GM18502 (cell line): Measurements from ENCODE around the gene PI16.
"Not testable (repeated sequence)": the region's sequence is repeated elsewhere in the genome, so short reads cannot be mapped to it uniquely, and the experiment has no call there.

ENCODE experiments used
- ATAC-seq: cut with Tn5 transposase; IDR thresholded peaks from one replicate; pipeline ENCODE4 v1.9.1; 2021; ENCODE audit warnings: mild to moderate bottlenecking; ENCODE audit not compliant: unreplicated experiment, poor library complexity

PI16 gene

GRCh38 chr6:36928547-36928918 lies 26.0 kb upstream of the PI16 start:
- ATAC-seq, result no peak

- no peak for ATAC-seq
Observed at GRCh38 chr6:36929152-36929551, 25.4 kb upstream of the PI16 start.

GRCh38 chr6:36929607-36930006 lies 24.9 kb upstream of the PI16 start:
- no peak for ATAC-seq

GRCh38 chr6:36930483-36930882 lies 24.1 kb upstream of the PI16 start:
- no peak for ATAC-seq

GRCh38 chr6:36933102-36933501 lies 21.4 kb upstream of the PI16 start:
- ATAC-seq, result no peak

- ATAC-seq, result no peak
Observed at GRCh38 chr6:36933519-36933918, 21.0 kb upstream of the PI16 start.

- ATAC-seq, result no peak
Observed at GRCh38 chr6:36934901-36935300, 19.6 kb upstream of the PI16 start.

- ATAC-seq, result no peak
Observed at GRCh38 chr6:36936824-36937223, 17.7 kb upstream of the PI16 start.

GRCh38 chr6:36937896-36938295 lies 16.6 kb upstream of the PI16 start:
- no peak for ATAC-seq

GRCh38 chr6:36938536-36938935 lies 16.0 kb upstream of the PI16 start:
- no peak for ATAC-seq

GRCh38 chr6:36939005-36939404 lies 15.5 kb upstream of the PI16 start:
- not testable (repeated sequence) for ATAC-seq

- no peak for ATAC-seq
Observed at GRCh38 chr6:36940027-36940426, 14.5 kb upstream of the PI16 start.

GRCh38 chr6:36941561-36941960 lies 13.0 kb upstream of the PI16 start:
- not testable (repeated sequence) for ATAC-seq

- ATAC-seq, result not testable (repeated sequence)
Observed at GRCh38 chr6:36942329-36942728, 12.2 kb upstream of the PI16 start.

GRCh38 chr6:36944650-36945049 lies 9.9 kb upstream of the PI16 start:
- no peak for ATAC-seq

- no peak for ATAC-seq
Observed at GRCh38 chr6:36945301-36945700, 9.2 kb upstream of the PI16 start.

- ATAC-seq, result no peak
Observed at GRCh38 chr6:36946526-36946925, 8.0 kb upstream of the PI16 start.

- ATAC-seq, result no peak
Observed at GRCh38 chr6:36947570-36948351, 6.8 kb upstream of the PI16 start.

- not testable (repeated sequence) for ATAC-seq
Observed at GRCh38 chr6:36949076-36949475, 5.5 kb upstream of the PI16 start.

- ATAC-seq, result no peak
Observed at GRCh38 chr6:36949636-36950035, 4.9 kb upstream of the PI16 start.

GRCh38 chr6:36953931-36954261 lies 642 bp upstream of the PI16 start:
- no peak for ATAC-seq

- no peak for ATAC-seq
Observed at GRCh38 chr6:36955136-36955535, 598 bp downstream of the PI16 start.
